Sigmoid colon (tissue), 7 donors: Measurements from ENCODE around the gene ASAP3. TPM values are rescaled to one million over a fixed set of nuclear protein-coding genes. Genes with fewer than 3 reads are reported as not detected.
"Not testable (repeated sequence)": the region's sequence is repeated elsewhere in the genome, so short reads cannot be mapped to it uniquely, and the experiment has no call there.

ENCODE experiments used
- DNase-seq: peaks from one replicate; pipeline ENCODE4 v3.0.0-alpha.2; 2019
- H3K27ac ChIP-seq, 4 donors: fragments of 200-600 bp; sonication (generic); one replicate each; pipeline ENCODE4 v1.5.1; 2016 to 2019; ENCODE audit warnings: mild to moderate bottlenecking in 1 of 4
- H3K27me3 ChIP-seq, 3 donors: fragments of 200-600 bp; sonication (generic); one replicate each; pipeline ENCODE4 v1.5.1; 2019; ENCODE audit warnings: mild to moderate bottlenecking in 1 of 3
- H3K36me3 ChIP-seq, 4 donors: fragments of 200-600 bp; sonication (generic); one replicate each; pipeline ENCODE4 v1.5.1; 2016 to 2019
- H3K4me1 ChIP-seq, 4 donors: fragments of 200-600 bp; sonication (generic); one replicate each; pipeline ENCODE4 v1.5.1; 2017 to 2019
- H3K4me3 ChIP-seq, 4 donors: fragments of 200-600 bp; sonication (generic); one replicate each; pipeline ENCODE4 v1.5.1; 2017 to 2019; ENCODE audit warnings: mild to moderate bottlenecking in 2 of 4, moderate library complexity in 1 of 4
- H3K9me3 ChIP-seq, 4 donors: fragments of 200-600 bp in 3 of 4; sonication (generic) in 3 of 4; one replicate each; pipeline versions ENCODE4 v1.5.1 to v1.6.1; 2013 to 2019
- CTCF ChIP-seq, 4 experiments: fragments of 450-650 bp in 3 of 4; fragments of 200-600 bp in 1 of 4; IDR thresholded peaks; one replicate each; pipeline ENCODE4 v1.5.1; 2016 to 2019; ENCODE audit warnings: antibody characterized with exemption in 4 of 4, mild to moderate bottlenecking in 3 of 4, moderate library complexity in 2 of 4
- EP300 ChIP-seq, 4 donors: sonication (generic); formaldehyde crosslinking; IDR thresholded peaks; one replicate each; pipeline ENCODE4 v1.6.1; 2017; ENCODE audit warnings: antibody characterized with exemption in 4 of 4
- POLR2A ChIP-seq, 2 donors: fragments of 450-650 bp; IDR thresholded peaks; one replicate each; pipeline ENCODE4 v1.6.1; 2016; ENCODE audit warnings: antibody characterized with exemption in 2 of 2, mild to moderate bottlenecking in 2 of 2, moderate library complexity in 2 of 2
- POLR2AphosphoS5 ChIP-seq, 4 donors: sonication (generic); formaldehyde crosslinking; IDR thresholded peaks; one replicate each; pipeline ENCODE4 v1.6.1; 2017; ENCODE audit warnings: antibody characterized with exemption in 4 of 4
- WGBS, 2 donors: extraction: QIAGEN DNeasy Blood & Tissue Kit; methylation state at CpG; one replicate each; pipeline ENCODE4 v1.1.7; 2013; 5-methylcytosine and 5-hydroxymethylcytosine counted together
- intact Hi-C: fragments of 100-400 bp; cut with DNase I; formaldehyde crosslinking; loops from one replicate; pipeline ENCODE4 v1.15.1; 2023
- polyA plus RNA-seq, 3 donors: library from polyadenylated mRNA; stranded (reverse); fragments of 200-250 nt; gene quantifications; one replicate each; pipeline ENCODE4 v1.2.3, GENCODE V29; 2013
- total RNA-seq, 4 donors: library from RNA; depleted of rRNA; stranded (reverse); fragments of >200 nt; gene quantifications; one replicate each; pipeline ENCODE4 v1.1.0, GENCODE V29; 2016
- donor health status: healthy with polysubstance abuse.
- donor health status: Bipolar disorder and iron deficiency.
- donor health status: healthy.

Gene ASAP3
- total and polyA plus RNA-seq, 7 donors, result 20.6 to 51.0 (median 22.5) TPM

DNA sequence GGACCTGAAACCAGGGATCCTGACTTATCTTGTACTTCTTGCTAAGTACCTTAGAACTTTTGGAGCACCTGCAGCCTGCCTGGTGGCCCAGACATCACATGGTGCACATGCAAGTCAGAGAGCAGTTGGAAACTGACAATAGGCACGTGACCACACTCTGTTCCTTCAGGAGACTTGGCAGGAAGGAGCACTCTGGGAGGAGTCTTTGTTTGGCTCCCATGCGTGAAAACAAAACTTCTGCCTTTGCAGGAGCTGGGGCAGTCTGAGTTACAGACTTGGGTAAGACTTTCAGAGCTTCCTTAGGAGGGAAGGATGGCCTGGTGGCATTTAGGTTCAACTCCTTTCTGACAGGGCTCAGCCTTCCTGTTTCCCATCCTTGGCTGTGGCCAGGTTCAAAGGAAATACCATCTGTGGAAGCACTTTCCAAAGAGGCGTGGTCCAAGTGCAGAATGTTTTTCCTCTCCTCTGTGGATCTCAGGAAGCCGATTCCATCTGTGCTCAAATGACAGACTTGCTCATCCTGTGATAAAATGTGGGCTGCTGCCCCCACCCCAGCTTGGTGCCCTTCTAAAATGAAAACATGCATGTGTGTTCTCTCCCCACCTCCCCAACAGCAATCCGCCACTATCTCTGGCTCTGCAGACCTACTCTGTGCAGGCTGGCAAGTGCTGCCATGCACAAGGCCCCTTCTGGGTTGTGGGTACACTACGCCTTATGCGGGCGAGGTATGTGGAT is 100.2 kb downstream of the ASAP3 start:
- Histone ChIP-seq H3K4me1 (peaks cover 0 to 11% (median 6%) of the 10 kb centered on the region in 4 donors), H3K27me3 (no peaks in the 10 kb centered on the region), H3K4me3 (no peak overlapping the region), H3K9me3 (no peaks in the 10 kb centered on the region), H3K27ac (peak overlapping the region; percentile 7 to 57 (median 32)), H3K36me3 (peaks cover 0 to 37% (median 2%) of the 10 kb centered on the region in 4 donors)
- TF ChIP-seq EP300 (IDR thresholded peaks at IDR 0.05) (no peak), CTCF (IDR thresholded peaks at IDR 0.05) (no peak), POLR2AphosphoS5 (IDR thresholded peaks at IDR 0.05) (no peak), POLR2A (IDR thresholded peaks at IDR 0.05) (no peak)
- DNase-seq, result peak; percentile 78
- intact Hi-C loops, result no loop called here
- WGBS, 2 donors, result 79 to 86% methylated on average over 8 of the region's 8 CpGs

DNA sequence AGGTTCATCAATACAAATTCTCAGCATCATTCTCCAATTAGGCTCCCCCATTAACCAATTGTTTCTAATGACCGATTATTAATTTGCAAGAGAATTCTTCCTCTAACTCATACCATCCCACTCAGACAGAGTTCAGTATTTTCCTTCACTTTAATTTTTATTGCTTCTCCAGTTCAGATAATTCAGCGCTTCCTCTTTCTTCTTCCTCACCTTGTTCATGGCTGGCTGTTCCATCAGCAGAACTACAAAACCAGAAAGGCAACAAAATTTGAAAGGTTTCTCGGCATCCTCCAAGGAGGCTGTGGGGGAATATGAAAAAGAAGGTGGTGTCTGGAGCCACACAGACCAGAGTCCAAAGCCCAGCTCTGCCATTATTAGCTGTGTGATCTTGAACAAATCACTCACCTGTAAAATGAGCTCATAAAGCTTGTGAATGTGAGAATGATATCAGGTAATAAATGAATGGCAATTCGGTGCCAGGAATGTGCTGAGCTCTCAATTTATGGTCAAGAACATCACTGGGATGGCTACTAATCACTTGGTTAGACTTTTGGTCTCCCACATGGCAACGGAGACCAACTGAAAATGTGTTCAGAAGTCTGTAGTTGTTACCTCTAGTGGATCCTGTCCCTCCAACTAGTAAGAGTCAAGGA is 102.6 kb downstream of the ASAP3 start:
- Histone ChIP-seq H3K4me3 (no peak overlapping the region), H3K9me3 (no peaks in the 10 kb centered on the region), H3K27ac (peak overlapping the region in 2 of 4 donors; percentile 2 to 9), H3K4me1 (peaks cover 0 to 34% (median 29%) of the 10 kb centered on the region in 4 donors), H3K27me3 (no peaks in the 10 kb centered on the region), H3K36me3 (peaks cover 0 to 31% (median 0%) of the 10 kb centered on the region in 4 donors)
- TF ChIP-seq POLR2AphosphoS5 (IDR thresholded peaks at IDR 0.05) (no peak), CTCF (IDR thresholded peaks at IDR 0.05) (no peak), POLR2A (IDR thresholded peaks at IDR 0.05) (no peak), EP300 (IDR thresholded peaks at IDR 0.05) (no peak)
- intact Hi-C loops, result no loop called here
- no peak for DNase-seq
- WGBS, 2 donors, result 75 to 82% methylated on average over 5 of the region's 5 CpGs

DNA sequence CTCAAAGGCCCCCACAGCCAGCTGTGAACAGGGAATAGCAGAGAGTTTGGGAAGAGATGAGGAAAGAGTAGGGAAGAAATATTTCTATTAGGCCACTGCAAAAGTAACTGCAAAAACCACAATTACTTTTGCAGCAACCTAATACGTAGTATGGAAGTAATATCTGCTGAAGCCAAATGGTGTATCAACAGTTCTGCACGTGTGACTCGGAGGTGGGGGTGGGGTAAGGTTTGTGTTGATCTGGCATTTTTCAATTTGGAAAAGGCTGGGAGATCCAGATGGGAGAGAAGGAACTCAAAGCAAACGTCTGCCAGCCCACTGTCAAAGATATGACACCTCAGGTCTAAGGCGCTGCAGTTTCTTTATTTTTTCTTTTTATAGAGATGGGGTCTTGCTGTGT is 103.3 kb downstream of the ASAP3 start:
- intact Hi-C loops, result no loop called here
- 58 to 63% methylated on average over 5 of the region's 5 CpGs for WGBS, 2 donors
- peaks cover 0 to 31% (median 0%) of the 10 kb centered on the region in 4 donors for H3K36me3 ChIP-seq
- no peak overlapping the region for H3K4me3 ChIP-seq
- peak overlapping the region in 2 of 4 donors; percentile 15 to 83 for H3K27ac ChIP-seq
- peaks cover 0 to 40% (median 31%) of the 10 kb centered on the region in 4 donors for H3K4me1 ChIP-seq
- H3K27me3 ChIP-seq, result no peaks in the 10 kb centered on the region
- H3K9me3 ChIP-seq, result no peaks in the 10 kb centered on the region
- TF ChIP-seq EP300 (IDR thresholded peaks at IDR 0.05), result no peak
- TF ChIP-seq CTCF (IDR thresholded peaks at IDR 0.05), result no peak
- no peak for TF ChIP-seq POLR2AphosphoS5 (IDR thresholded peaks at IDR 0.05)
- TF ChIP-seq POLR2A (IDR thresholded peaks at IDR 0.05), result no peak
- DNase-seq, result no peak

GRCh38 chr1:23380236-23380635 is 103.7 kb downstream of the ASAP3 start:
- Histone ChIP-seq H3K27ac (peak overlapping the region in 2 of 4 donors; percentile 15 to 83), H3K36me3 (peaks cover 0 to 28% (median 0%) of the 10 kb centered on the region in 4 donors), H3K4me1 (peaks cover 0 to 40% (median 31%) of the 10 kb centered on the region in 4 donors)
- 63 to 79% methylated on average over 4 of the region's 4 CpGs for WGBS, 2 donors
- H3K27me3 ChIP-seq, intact Hi-C loops, H3K9me3 ChIP-seq, DNase-seq, H3K4me3 ChIP-seq: not testable (repeated sequence)

Other genes starting within 250 kb of the ASAP3 start
- gene HNRNPR, start 139.9 kb downstream of the ASAP3 start, total RNA-seq, result 10 to 100 TPM; 59.3 to 72.1 (median 62.8) TPM
- 10 to 100 TPM; 62.9 to 89.2 (median 70.3) TPM for gene HNRNPR, start 139.9 kb downstream of the ASAP3 start, polyA plus RNA-seq
- gene ZNF436, start 114.3 kb downstream of the ASAP3 start, total RNA-seq, result 10 to 100 TPM; 14.5 to 41.3 (median 16.8) TPM
- 1 to 10 TPM; 4.2 to 7.0 (median 5.1) TPM for gene ZNF436, start 114.3 kb downstream of the ASAP3 start, polyA plus RNA-seq
- gene TCEA3, start 59.4 kb downstream of the ASAP3 start, total RNA-seq, result 10 to 100 TPM; 26.9 to 66.2 (median 38.2) TPM
- 100 to 1,000 TPM in 2 of 3 donors, 10 to 100 TPM in 1; 75.6 to 222 (median 162) TPM for gene TCEA3, start 59.4 kb downstream of the ASAP3 start, polyA plus RNA-seq
- under 1 TPM in 2 of 4 donors, not detected in 2; 0.14 to 0.28 TPM for gene E2F2, start 47.1 kb upstream of the ASAP3 start, total RNA-seq
- 10 to 100 TPM in 1 of 3 donors, 1 to 10 TPM in 2; 2.4 to 10.6 (median 6.0) TPM for gene E2F2, start 47.1 kb upstream of the ASAP3 start, polyA plus RNA-seq
- gene ID3, start 75.3 kb upstream of the ASAP3 start, total RNA-seq, result 100 to 1,000 TPM in 2 of 4 donors, 10 to 100 TPM in 2; 72.1 to 144 (median 92.6) TPM
- 100 to 1,000 TPM; 114 to 232 (median 220) TPM for gene ID3, start 75.3 kb upstream of the ASAP3 start, polyA plus RNA-seq
- 1,000 to 10,000 TPM in 2 of 4 donors, 100 to 1,000 TPM in 2; 735 to 1,309 (median 1,008) TPM for gene RPL11, start 207.6 kb upstream of the ASAP3 start, total RNA-seq
- 1,000 to 10,000 TPM; 2,325 to 3,932 (median 2,641) TPM for gene RPL11, start 207.6 kb upstream of the ASAP3 start, polyA plus RNA-seq